Activated CD8-positive, alpha-beta memory T cell treated with anti-CD3 and anti-CD28 coated beads, Interleukin-2, amount 50 U/mL, for 4 hours (primary cell): ENCODE data around the gene RIMBP2.
"Not testable (repeated sequence)": the region's sequence is repeated elsewhere in the genome, so short reads cannot be mapped to it uniquely, and the experiment has no call there.

ENCODE experiments used
- DNase-seq: peaks from one replicate; pipeline ENCODE4 v3.0.0-alpha.2; 2020

RIMBP2 gene

DNA sequence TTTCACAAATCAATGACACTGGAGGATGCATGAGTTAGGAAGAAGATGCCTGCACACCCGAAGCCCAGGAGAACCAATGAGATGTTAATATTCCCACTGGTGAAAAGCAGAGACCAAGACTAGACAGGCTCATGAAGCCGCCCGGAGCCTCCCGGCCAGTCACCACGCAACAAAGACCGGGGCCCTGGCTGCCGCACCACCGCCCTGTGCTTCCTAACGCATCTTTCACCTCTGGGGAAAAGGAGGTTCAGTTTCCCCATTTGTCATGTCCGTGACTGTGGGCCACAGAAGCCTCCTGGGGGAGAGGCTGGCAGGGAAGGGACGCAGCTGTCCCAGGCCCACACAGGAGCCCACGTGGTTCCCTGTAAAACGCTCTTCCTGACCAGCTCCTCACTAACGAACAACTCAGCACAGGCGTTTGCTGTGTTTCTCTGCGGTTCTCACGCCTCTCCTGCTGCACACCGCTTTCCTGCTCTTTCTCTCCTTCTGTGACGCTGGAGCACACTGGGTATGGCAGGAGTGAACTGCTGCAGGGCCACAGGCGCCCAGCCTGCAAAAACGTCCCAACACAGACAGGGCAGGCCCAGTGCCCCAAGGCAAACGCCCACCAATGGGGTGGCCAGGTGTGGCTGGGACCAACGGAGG is 10.8 kb downstream of the RIMBP2 start:
- no peak for DNase-seq

GRCh38 chr12:130704606-130705005 is 11.5 kb downstream of the RIMBP2 start:
- DNase-seq, result no peak

- DNase-seq, result no peak
Observed at GRCh38 chr12:130703733-130704375, 12.2 kb downstream of the RIMBP2 start.

DNA sequence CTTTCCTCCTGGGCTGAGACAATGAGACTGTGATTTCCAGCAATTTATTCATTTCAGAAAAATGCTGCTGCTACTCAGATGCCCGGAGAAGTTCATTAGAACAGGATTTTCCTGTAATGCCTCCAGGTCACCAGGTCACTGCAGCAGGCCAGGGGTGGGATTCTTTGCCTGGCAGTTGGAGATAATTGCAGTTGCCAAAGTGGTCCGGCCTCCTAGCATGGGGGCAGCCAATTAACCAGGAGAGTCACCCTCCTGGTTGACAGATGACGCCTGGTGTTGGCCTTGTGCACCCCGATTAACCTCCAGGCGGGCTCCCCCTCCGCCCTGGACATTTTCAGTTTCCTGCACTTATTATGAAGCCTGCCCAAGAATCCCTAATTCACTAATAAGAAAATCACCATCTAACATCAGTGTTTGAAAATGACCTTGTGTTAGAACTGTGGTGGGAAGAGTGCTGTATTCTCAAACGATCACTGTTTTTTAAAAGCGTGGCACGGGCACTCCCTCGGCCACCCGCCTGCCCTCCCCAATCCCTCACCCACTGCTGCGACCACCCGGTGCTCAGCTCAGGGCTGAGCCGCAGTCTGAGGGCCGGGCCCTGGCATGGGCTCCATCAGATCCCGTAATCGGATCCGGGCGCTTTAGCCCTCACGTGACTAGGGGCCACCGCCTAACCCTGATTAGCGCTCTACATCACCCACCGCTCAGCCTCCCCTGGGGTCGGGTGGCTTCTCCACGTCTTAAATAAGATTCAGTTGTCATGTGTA is 12.9 kb downstream of the RIMBP2 start:
- no peak for DNase-seq

DNA sequence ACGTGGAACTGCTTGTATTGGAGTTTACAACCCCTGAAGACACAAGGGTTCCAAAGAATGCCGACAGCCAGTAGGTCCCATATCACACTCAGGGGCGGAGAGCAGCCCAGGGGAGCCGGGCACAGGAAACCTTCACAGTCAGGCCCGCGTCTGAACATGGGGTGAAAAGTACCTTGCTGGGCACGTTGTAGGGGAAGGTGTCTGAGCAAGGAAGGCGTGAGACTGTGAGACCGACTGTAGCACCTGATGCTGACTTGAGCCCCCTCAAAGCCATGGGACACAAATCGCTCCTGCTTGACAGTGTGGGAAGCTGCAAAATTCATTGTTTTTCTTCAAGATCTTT is 14.7 kb downstream of the RIMBP2 start:
- DNase-seq, result no peak

DNA sequence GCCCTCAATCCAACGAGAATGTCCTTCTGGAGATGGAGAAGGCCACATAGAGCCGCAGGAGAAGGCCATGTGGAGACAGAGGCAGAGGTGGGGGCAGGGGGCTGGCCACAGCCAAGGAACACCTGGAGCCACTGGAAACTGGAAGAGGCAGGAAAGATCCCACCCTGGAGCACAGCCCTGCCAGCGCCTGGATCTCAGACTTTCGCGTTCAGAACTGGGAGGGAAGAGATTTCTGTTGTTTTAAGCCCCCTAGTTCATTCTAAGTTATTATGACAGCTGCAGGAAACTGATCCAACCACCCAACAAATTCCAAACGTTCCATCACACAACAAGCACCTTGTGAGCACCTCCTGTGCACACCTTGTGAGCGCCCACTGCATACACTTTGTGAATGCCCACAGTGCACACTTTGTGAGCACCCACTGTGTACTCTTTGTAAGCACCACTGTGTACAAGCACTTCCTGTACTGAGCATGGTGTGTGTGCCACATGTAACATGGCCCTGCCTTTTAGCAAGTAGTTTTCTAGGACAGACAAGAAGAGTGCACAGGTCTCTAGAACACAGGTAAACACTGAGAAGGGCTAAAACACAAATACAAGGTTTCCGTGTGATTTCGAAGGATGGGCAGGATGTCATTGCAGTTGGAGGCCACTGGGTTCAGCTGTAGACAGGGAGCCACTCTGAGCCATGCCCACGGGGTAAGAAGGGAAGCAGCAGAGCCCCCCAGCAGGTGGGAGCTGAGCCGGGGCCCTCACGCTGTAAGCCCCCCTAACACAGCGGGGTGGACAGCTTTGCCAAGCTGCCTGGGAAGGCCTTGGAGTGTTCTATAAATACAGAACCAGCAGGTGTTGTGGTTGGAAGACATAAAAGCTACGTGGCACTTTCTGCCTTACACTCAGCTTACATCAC is 15.4 kb downstream of the RIMBP2 start:
- DNase-seq, result no peak

GRCh38 chr12:130698106-130698505 is 18.0 kb downstream of the RIMBP2 start:
- no peak for DNase-seq

DNA sequence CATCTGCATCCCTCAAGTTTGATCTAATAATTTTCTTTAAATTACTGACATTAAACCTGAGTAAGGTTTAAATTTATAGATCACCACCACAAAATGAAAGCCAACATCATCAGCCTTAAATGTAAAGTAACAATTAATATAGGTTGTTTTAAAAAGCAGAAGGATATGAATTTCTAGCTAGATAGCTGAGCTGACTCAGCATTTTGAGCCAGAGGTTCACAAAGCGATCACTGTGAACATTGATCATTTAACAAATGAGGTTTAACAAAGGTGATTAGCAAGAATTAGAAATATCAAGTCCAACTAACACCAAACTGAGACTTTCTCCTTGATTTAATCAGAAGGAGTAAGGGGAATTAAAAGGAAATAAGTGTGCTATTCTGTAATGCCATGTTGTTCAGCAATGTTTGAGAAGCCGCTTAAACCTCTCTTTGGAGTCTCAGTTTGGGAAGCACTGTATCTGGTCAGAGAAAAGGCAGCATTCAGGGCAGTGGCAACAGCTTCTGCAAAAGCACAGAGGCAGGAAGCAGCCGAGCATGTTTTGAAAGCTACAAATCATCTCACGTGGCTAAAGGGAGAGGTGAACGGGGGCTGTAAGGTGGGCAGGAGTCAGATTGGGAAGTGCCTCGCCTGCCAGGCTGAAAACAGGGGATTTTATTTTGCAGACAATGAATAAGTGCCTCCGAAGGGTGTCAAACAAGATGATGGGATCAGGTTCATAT is 19.6 kb downstream of the RIMBP2 start:
- DNase-seq, result no peak

- DNase-seq, result no peak
Observed at GRCh38 chr12:130695061-130695460, 21.0 kb downstream of the RIMBP2 start.

DNA sequence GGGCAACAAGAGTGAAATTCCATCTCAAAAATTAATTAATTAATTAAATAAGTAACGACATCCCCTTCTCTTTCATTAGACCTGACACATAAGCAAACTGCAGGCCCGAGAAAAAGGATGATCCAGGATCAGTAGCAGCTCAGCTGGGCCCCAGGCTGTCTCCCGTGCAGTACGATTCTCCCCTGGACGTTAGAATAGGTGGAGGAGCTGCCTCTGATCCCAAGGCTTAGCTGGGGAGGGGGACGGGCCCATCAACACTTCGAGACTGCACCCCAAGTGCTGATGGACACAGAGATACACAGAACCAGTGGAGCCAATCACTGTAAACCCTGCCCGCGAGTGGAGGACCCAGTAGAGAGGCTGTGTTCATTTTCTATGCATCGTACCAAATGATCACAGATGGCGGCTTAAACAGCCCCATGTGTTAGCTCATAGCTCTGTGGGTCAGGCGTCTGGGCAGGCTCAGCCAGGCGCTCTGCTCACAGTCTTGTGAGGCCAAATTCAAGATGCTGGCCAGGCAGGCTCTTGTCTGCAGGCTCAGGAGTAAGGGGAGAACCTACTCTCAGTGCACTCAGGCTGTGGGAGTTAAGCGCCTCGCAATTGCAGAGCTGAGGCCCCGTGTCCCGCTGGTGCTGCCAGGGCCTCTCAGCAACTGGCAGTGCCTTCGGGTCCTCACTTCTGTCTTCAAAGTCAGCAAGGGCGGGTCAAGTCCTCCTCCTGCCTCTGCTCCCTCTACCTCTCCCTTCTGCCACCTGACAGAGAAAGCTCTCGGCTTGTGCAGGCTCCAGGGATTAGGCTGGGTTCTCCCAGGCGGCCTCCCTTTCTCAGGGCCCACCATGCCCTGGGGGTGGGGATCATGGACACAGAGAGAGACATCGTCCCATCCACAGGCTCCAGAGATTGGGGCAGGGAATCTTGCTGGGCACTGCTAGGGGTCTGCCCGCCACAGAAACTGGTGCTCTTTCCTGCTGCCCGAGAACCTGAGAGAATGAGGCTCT is 26.4 kb downstream of the RIMBP2 start:
- DNase-seq, result no peak

GRCh38 chr12:130688999-130689398 is 27.1 kb downstream of the RIMBP2 start:
- DNase-seq, result not testable (repeated sequence)

DNA sequence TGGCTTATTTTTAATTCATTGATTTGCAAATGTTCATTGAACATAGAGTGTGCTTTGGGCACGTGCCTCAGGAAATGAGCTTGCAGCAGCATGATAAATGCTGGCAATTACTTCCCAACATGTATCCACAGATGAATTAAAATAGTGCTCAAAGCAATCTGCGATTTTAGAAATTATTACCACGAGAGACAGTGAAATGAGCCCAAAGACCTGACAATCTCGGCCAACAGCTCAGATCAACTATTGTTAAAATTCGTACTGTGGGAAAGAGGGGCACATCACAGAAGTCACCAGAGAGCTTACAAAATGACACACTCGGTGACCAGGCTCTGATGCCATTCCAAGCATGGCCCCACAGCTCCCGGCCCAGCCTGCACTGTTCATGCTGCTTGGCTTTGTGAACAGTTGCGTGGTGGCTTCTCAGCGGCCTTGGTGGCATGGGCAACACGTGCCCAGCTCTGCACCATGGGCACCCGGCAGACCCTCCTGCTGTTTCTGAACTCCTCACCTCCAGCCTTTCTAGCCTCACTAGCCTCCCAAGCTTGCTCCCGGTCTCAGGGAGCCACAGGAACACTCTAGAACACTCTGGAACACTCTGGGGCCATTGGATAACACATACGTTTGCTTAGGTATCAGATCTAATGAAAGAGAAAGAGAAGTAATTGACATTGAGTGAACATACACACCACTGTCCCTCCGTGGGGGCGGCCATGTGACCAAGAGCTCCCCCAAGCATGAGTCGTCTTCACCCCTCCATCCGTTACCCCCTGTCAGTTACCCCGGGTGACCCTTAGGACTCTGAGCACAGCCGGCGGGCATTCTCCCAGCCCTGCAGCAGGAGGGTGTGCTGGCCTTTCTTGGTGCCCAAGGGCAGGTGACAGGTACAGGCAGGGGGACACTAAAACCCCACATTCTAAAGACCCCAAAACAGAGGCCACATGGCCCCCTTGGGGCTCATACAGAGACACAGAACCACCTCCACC is 28.0 kb downstream of the RIMBP2 start:
- no peak for DNase-seq

DNA sequence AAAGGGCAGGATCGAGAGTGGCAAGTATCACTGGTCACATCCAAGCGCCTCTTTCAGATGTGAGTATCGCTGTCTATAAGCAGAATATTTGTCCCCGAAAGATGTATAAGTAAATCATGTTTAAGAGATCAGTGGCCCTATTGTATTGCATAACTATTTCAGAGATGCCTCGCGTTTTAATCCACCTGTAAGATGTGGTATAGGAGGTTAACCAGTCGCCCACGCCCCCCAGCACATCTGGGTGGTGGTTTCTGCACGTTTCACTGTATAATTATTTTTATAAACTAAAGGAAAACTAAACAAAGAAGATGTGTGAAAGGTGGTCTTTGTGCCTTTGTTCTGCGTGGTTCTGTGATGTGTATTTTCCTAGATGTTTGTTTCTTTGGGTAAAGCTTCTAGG is 28.9 kb downstream of the RIMBP2 start:
- DNase-seq, result no peak

DNA sequence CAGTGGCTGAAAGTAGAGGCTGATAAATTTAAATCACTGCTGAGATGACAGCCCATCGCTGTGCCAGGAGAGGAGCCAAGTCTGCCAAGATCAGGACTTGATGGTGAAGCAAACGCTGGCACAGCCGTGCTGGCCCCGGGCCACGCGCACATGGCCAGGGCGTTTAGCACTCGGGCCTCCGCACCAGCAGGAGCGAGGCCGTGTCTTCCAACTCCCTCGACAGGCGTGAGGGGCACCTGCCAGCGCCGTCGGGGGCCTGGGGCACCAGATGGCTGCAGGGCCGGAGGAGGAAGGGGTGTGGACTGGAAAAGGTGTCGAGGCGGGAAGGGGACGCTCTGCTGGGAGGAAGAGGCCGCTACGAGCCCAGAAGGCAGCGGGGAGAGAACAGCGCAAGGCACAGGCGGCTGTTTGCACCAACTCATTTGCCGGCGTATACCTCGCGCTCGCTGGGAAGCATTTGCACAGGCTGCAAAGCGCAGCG is 29.5 kb downstream of the RIMBP2 start:
- DNase-seq, result no peak

- DNase-seq, result no peak
Observed at GRCh38 chr12:130685850-130686249, 30.2 kb downstream of the RIMBP2 start.

DNA sequence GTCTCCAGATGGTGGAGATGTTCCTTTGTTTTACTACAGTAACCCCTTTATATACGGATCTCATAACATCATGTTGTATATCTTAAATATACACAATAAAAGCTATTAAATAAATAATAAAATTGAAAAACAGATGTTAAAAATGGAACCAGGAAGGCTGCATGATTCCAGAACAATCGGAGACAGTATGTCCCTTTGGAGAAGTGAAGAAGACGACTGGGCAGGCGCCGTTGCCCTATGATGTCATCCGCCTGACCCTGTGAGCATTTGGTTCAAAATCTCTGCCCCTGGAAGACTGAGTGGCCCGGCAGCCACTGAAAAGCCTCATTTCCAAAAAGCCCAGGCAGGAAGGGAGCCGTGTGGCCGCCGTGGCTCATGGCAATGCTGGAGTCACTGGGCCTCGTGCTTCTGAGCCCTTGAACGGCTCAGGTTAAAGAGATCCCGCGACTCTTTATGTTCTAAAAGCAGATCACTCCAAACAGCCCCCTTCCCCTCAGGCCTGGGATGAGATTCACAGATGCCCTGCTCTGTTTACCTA is 30.8 kb downstream of the RIMBP2 start:
- no peak for DNase-seq

DNA sequence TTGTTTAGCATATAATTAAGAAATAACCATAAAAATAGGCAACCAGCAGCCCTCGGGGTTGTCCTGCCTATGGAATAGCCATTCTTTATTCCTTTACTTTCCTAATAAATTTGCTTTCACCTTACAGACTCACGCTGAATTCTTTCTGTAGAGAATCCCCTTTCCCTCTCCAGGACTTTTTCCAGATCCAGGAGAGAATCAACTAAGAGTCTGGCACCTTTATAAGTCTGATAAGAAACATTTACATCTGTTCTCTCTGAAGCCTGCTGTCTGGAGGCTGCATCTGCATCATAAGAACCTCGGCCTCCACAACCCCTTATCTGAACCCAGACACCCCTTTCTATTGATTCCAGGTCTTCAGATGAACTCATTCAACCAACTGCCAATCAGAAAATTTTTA is 32.3 kb downstream of the RIMBP2 start:
- no peak for DNase-seq

DNA sequence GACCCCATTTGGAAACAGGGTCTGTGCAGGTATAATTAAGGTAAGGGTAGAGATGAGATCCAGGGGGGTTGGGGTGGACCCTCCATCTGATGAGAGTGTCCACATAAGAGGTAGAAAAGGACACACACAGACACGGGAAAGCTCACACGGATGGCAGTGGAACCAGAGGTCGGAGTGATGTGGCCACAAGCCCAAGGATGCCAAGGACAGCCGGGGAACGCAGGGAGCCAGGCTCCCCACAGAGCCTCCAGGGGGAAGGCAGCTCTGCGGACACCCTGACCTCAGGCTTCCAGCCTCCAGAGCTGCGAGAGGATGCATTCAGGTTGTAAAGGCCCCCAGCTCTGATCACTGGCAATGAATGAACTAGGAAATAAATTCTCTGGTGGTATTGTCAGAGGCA is 33.0 kb downstream of the RIMBP2 start:
- DNase-seq, result no peak

- DNase-seq, result no peak
Observed at GRCh38 chr12:130680451-130680990, 35.6 kb downstream of the RIMBP2 start.
